Astrocyte of the cerebellum (primary cell): ENCODE data around the gene PYM1.
A peak's percentile ranks its signal among the peaks of the same experiment; 100 is the strongest.

Source experiments
- DNase-seq: peaks from one replicate; pipeline ENCODE4 v3.0.0-alpha.2; 2011; ENCODE audit warnings: low read depth
- H3K4me3 ChIP-seq: 2 replicates; pipeline ENCODE4 v1.5.1; 2011; ENCODE audit warnings: mild to moderate bottlenecking, low read depth, low read length, moderate library complexity
- in situ Hi-C: cut with HindIII; loops from 2 replicates; pipeline ENCODE4 v1.10.0; 2017; ENCODE audit warnings: low sequenced_read_pairs
- TF ChIP-seq, protein P1 (sequence below): IDR thresholded peaks from 2 replicates; pipeline ENCODE4 v1.5.1; 2012; ENCODE audit warnings: low read length, low read depth, moderate library complexity, mild to moderate bottlenecking; ENCODE audit errors: missing control alignments

The PYM1 gene

DNA sequence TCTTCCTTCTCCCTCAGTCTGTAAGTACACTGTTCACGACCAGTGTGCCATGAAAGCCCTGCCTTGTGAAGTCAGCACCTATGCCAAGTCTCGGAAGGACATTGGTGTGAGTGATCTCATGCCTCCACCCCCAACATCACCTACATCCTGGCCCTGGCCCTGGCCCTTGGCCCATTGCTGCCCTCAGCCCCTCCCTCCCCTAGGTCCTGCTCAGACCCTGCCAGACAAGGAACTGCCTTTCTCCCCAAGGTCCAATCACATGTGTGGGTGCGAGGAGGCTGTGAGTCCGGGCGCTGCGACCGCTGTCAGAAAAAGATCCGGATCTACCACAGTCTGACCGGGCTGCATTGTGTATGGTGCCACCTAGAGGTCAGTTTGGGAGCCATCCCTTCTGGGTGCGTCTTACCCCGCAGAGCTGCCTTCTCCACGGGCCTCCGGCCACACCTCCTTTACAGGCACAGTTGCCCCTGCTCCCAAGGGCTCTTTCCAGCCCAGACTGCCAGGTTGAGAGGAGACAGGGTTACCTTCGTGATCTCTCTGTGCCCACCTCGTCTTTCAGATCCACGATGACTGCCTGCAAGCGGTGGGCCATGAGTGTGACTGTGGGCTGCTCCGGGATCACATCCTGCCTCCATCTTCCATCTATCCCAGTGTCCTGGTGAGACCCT is 12.5 kb upstream of the PYM1 start:
- in situ Hi-C loops = no loop called here
- no peak overlapping the region for H3K4me3 ChIP-seq
- TF ChIP-seq, protein P1, sequence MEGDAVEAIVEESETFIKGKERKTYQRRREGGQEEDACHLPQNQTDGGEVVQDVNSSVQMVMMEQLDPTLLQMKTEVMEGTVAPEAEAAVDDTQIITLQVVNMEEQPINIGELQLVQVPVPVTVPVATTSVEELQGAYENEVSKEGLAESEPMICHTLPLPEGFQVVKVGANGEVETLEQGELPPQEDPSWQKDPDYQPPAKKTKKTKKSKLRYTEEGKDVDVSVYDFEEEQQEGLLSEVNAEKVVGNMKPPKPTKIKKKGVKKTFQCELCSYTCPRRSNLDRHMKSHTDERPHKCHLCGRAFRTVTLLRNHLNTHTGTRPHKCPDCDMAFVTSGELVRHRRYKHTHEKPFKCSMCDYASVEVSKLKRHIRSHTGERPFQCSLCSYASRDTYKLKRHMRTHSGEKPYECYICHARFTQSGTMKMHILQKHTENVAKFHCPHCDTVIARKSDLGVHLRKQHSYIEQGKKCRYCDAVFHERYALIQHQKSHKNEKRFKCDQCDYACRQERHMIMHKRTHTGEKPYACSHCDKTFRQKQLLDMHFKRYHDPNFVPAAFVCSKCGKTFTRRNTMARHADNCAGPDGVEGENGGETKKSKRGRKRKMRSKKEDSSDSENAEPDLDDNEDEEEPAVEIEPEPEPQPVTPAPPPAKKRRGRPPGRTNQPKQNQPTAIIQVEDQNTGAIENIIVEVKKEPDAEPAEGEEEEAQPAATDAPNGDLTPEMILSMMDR = peak; percentile 95

GRCh38 chr12:55938826-55939501 is 11.3 kb upstream of the PYM1 start:
- no peak overlapping the region for H3K4me3 ChIP-seq
- DNase-seq = no peak
- TF ChIP-seq, protein P1 = no peak
- in situ Hi-C loops = no loop called here

More for the DNA sequence above, 12.5 kb upstream of the PYM1 start:
- peak; percentile 66 for DNase-seq

- in situ Hi-C loops = no loop called here
- DNase-seq = no peak
- TF ChIP-seq, protein P1 = no peak
- H3K4me3 ChIP-seq = no peak overlapping the region
These were observed 10.3 kb upstream of the PYM1 start for GRCh38 chr12:55937981-55938380.

DNA sequence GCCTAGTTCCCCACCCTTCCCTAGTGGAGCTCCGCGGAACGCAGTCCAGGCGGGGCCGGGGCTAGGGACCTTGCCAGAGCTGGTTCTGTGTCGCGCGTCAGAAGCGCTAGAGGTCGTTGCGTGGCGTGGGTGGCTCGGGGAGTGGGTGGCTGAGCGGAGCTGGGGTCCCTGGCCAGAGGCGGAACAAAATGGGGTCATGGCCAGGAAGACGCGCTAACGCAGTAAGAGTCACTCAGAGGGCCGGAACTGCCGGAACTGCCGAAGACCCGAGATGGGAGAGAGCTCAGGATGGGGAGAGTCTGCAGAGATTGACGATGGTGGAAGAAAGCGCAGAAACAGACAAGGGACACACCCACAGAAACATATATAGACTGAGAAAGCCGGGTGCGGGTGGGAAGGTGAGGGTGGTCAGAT is 8.1 kb upstream of the PYM1 start:
- in situ Hi-C loops = no loop called here
- DNase-seq = no peak
- H3K4me3 ChIP-seq = no peak overlapping the region

GRCh38 chr12:55934773-55935172 is 7.1 kb upstream of the PYM1 start:
- TF ChIP-seq, protein P1 = no peak
- no peak overlapping the region for H3K4me3 ChIP-seq
- in situ Hi-C loops = no loop called here

More for the DNA sequence above, 8.1 kb upstream of the PYM1 start:
- TF ChIP-seq, protein P1 = no peak

DNA sequence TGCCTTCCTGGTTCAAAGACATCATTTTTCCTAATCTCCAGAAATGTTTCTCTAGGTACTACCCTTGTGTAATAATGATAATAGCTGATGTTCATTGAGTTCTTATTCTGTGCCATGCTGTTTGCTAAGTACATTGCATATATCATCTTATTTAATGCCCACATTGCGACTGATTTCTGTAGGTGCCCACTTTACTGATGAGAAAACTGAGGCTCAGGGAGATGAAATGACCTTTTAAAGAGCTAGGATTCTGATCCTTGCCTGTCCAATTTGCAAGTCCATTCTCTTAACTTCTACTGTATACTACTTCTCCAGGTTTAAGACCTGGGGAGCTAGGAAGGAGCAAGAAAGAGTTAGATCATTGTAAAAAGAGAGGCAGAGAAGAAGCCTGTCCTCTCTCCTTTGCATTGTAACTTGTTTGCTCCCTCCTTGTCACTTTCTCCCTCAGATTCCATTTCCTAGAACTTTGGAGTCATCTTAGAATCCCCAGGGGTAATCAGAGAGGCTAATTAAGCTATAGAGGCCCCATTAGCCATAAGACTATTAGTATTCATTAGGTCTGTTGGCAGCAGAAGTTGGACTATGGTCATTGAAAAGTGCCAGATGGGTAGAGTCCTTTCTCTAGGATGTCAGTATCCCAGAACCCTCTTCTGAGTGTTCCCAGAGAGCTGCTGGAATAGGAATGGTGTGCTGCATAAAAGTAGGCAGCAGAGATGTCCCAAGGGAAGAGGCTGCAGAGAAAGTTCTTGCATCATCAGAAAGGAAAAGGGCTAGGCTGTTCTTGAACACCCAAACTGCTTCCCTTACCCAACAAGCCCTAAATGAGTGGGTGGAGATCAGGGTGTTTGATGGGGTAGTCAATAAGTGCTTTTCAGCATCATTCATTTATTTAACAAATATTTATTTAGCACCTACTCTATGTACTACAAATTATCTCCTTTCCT is 6.4 kb upstream of the PYM1 start:
- H3K4me3 ChIP-seq = no peak overlapping the region
- TF ChIP-seq, protein P1 = no peak
- in situ Hi-C loops = no loop called here
- no peak for DNase-seq

More at GRCh38 chr12:55934773-55935172, 7.1 kb upstream of the PYM1 start:
- no peak for DNase-seq
